HFFc6 (cell line): ENCODE data around the gene TRMU. TPM values are rescaled to one million over a fixed set of nuclear protein-coding genes. Genes with fewer than 3 reads are reported as not detected.

Source experiments
- DNase-seq: peaks from one replicate; pipeline ENCODE4 v3.0.0-alpha.2; 2018
- H3K27ac Mint-ChIP-seq: 2 replicates; pipeline ENCODE4 v1.8.0; 2020; ENCODE audit warnings: mild to moderate bottlenecking, mixed read lengths
- H3K27me3 Mint-ChIP-seq: 2 replicates; pipeline ENCODE4 v1.8.0; 2021; ENCODE audit warnings: mild to moderate bottlenecking, moderate library complexity, mixed read lengths; ENCODE audit not compliant: insufficient read depth
- H3K36me3 Mint-ChIP-seq: 2 replicates; pipeline ENCODE4 v1.8.0; 2021; ENCODE audit warnings: low read depth, mixed read lengths
- H3K4me1 Mint-ChIP-seq: 2 replicates; pipeline ENCODE4 v1.8.0; 2020; ENCODE audit warnings: low read depth, mixed read lengths
- H3K4me3 Mint-ChIP-seq: 2 replicates; pipeline ENCODE4 v1.8.0; 2020; ENCODE audit warnings: mild to moderate bottlenecking, moderate library complexity, mixed read lengths
- H3K9me3 Mint-ChIP-seq: 2 replicates; pipeline ENCODE4 v1.8.0; 2020; ENCODE audit warnings: mild to moderate bottlenecking, mixed read lengths
- CTCF ChIP-seq: fragments of 200-600 bp; sonication (generic); IDR thresholded peaks from 2 replicates; pipeline ENCODE4 v1.5.0; 2021; ENCODE audit warnings: antibody characterized with exemption, mild to moderate bottlenecking
- total RNA-seq, 6 experiments: library from RNA; stranded (reverse); fragmentation: NEBNext Ultra II Directional; extraction: Animal tissue kit (Norgen Biotek cat#: 25700); gene quantifications; 2 replicates in 1 of 6; 3 replicates in 5 of 6; pipeline ENCODE4 v1.2.3, GENCODE V29; 2021

The TRMU gene
- total RNA-seq, 6 experiments from 2014 or later, result 26.4 to 36.4 (median 32.4) TPM

GRCh38 chr22:46355369-46355995, 20.0 kb downstream of the TRMU start:
- TF ChIP-seq CTCF, result peak; percentile 91
- Mint-ChIP-seq H3K4me1 (peaks cover 2% of the 10 kb centered on the region; the same call in 1 of the 2 replicates), H3K27me3 (peaks cover 4% of the 10 kb centered on the region), H3K9me3 (no peaks in the 10 kb centered on the region), H3K36me3 (peaks cover 16% of the 10 kb centered on the region), H3K27ac (no peak overlapping the region), H3K4me3 (no peak overlapping the region)
- DNase-seq, result peak; percentile 24

- DNase-seq, result no peak
- Mint-ChIP-seq H3K36me3 (peaks cover 11% of the 10 kb centered on the region; the same call in 1 of the 2 replicates), H3K27me3 (peaks cover 4% of the 10 kb centered on the region), H3K4me3 (no peak overlapping the region), H3K27ac (no peak overlapping the region), H3K9me3 (no peaks in the 10 kb centered on the region), H3K4me1 (peaks cover 6% of the 10 kb centered on the region; the same call in 1 of the 2 replicates)
- TF ChIP-seq CTCF, result no peak
Measured at GRCh38 chr22:46355996-46356471, 20.5 kb downstream of the TRMU start.

GRCh38 chr22:46356496-46357480, 21.3 kb downstream of the TRMU start:
- Mint-ChIP-seq H3K27ac (no peak overlapping the region), H3K36me3 (peaks cover 9% of the 10 kb centered on the region; the same call in 1 of the 2 replicates), H3K9me3 (no peaks in the 10 kb centered on the region), H3K4me3 (no peak overlapping the region), H3K27me3 (peaks cover 4% of the 10 kb centered on the region), H3K4me1 (peaks cover 6% of the 10 kb centered on the region; the same call in 1 of the 2 replicates)
- 0 out of 2 replicates have a peak, but pooled peaks have one; percentile 29 for TF ChIP-seq CTCF
- DNase-seq, result no peak

GRCh38 chr22:46357711-46358520, 22.4 kb downstream of the TRMU start:
- Mint-ChIP-seq H3K4me3 (no peak overlapping the region), H3K27ac (no peak overlapping the region), H3K9me3 (no peaks in the 10 kb centered on the region), H3K27me3 (peaks cover 2% of the 10 kb centered on the region), H3K36me3 (no peaks in the 10 kb centered on the region), H3K4me1 (peaks cover 6% of the 10 kb centered on the region; the same call in 1 of the 2 replicates)
- DNase-seq, result no peak
- no peak for TF ChIP-seq CTCF

- no peaks in the 10 kb centered on the region for H3K9me3 Mint-ChIP-seq
- TF ChIP-seq CTCF, result no peak
- H3K4me3 Mint-ChIP-seq, result no peak overlapping the region
- H3K36me3 Mint-ChIP-seq, result no peaks in the 10 kb centered on the region
- H3K27ac Mint-ChIP-seq, result no peak overlapping the region
- H3K27me3 Mint-ChIP-seq, result peaks cover 2% of the 10 kb centered on the region
- peaks cover 6% of the 10 kb centered on the region; the same call in 1 of the 2 replicates for H3K4me1 Mint-ChIP-seq
- DNase-seq, result no peak
Measured at GRCh38 chr22:46358766-46359165, 23.3 kb downstream of the TRMU start.
